UCSD-AML1 (cell line): ENCODE data around the gene OR6C2.
"Not testable (repeated sequence)": the region's sequence is repeated elsewhere in the genome, so short reads cannot be mapped to it uniquely, and the experiment has no call there.

Experiments used
- DNase-seq: peaks from one replicate; lab custom pipeline; 2025; ENCODE audit not compliant: unreplicated experiment; lab: John Stamatoyannopoulos, UW

Gene OR6C2

GRCh38 chr12:55470088-55470829, 26.4 kb downstream of the OR6C2 start, which contains the start of gene OR6C70:
Gene OR6C70, minus strand, starts transcription at chr12:55470138. Its CDS starts 0 bp downstream, at chr12:55470138.
- DNase-seq = no peak

- no peak for DNase-seq
These were observed 28.4 kb downstream of the OR6C2 start for GRCh38 chr12:55472264-55472663.

- not testable (repeated sequence) for DNase-seq
These were observed 35.3 kb downstream of the OR6C2 start for GRCh38 chr12:55479136-55479535.

- not testable (repeated sequence) for DNase-seq
These were observed 40.4 kb downstream of the OR6C2 start for GRCh38 chr12:55484284-55484683.

- no peak for DNase-seq
These were observed 48.2 kb downstream of the OR6C2 start, which contains the start of gene OR6C68 for GRCh38 chr12:55492078-55492477. Gene OR6C68, plus strand, starts transcription at chr12:55492378. Its CDS starts 0 bp downstream, at chr12:55492378.

- no peak for DNase-seq
These were observed 51.6 kb downstream of the OR6C2 start for GRCh38 chr12:55495490-55495889.

GRCh38 chr12:55499231-55499630, 55.4 kb downstream of the OR6C2 start:
- DNase-seq = no peak

GRCh38 chr12:55499810-55500252, 56.0 kb downstream of the OR6C2 start:
- no peak for DNase-seq

GRCh38 chr12:55501601-55502000, 57.7 kb downstream of the OR6C2 start:
- DNase-seq = no peak
